Measurements from ENCODE around the gene SERPINA5.
"Not testable (repeated sequence)": the region's sequence is repeated elsewhere in the genome, so short reads cannot be mapped to it uniquely, and the experiment has no call there.

SERPINA5 gene

GRCh38 chr14:94630396-94630795 lies 49.2 kb downstream of the SERPINA5 start:
- DNase-seq, result no peak

GRCh38 chr14:94631050-94631449 lies 49.8 kb downstream of the SERPINA5 start:
- no peak for DNase-seq

GRCh38 chr14:94631536-94632304 lies 50.5 kb downstream of the SERPINA5 start:
- DNase-seq, result no peak

- no peak for DNase-seq
Observed at GRCh38 chr14:94632305-94632590, 51.0 kb downstream of the SERPINA5 start.

- no peak for DNase-seq
Observed at GRCh38 chr14:94633121-94633520, 51.9 kb downstream of the SERPINA5 start.

GRCh38 chr14:94635154-94635553 lies 53.9 kb downstream of the SERPINA5 start:
- no peak for DNase-seq

- no peak for DNase-seq
Observed at GRCh38 chr14:94636744-94637412, 55.7 kb downstream of the SERPINA5 start.

- DNase-seq, result not testable (repeated sequence)
Observed at GRCh38 chr14:94637814-94638213, 56.6 kb downstream of the SERPINA5 start.

- no peak for DNase-seq
Observed at GRCh38 chr14:94638339-94638738, 57.1 kb downstream of the SERPINA5 start.

GRCh38 chr14:94638961-94639817 lies 58.0 kb downstream of the SERPINA5 start:
- no peak for DNase-seq

- no peak for DNase-seq
Observed at GRCh38 chr14:94640721-94641631, 59.8 kb downstream of the SERPINA5 start.

- DNase-seq, result no peak
Observed at GRCh38 chr14:94641632-94641955, 60.4 kb downstream of the SERPINA5 start.
